Tibial nerve (tissue), 4 donors: ENCODE measurements around the gene WDR47. TPM values are rescaled to one million over a fixed set of nuclear protein-coding genes. Genes with fewer than 3 reads are reported as not detected.
A peak's percentile ranks its signal among the peaks of the same experiment; 100 is the strongest.

Experiments
- DNase-seq, 2 donors: peaks; one replicate each; pipeline ENCODE4 v3.0.0-alpha.2; 2019; ENCODE audit warnings: low spot score in 2 of 2
- H3K27ac ChIP-seq, 4 donors: fragments of 200-600 bp; sonication (generic) in 3 of 4; one replicate each; pipeline ENCODE4 v1.5.1; 2017 to 2019; ENCODE audit warnings: mild to moderate bottlenecking in 1 of 4
- H3K27me3 ChIP-seq, 2 donors: fragments of 200-600 bp; sonication (generic) in 1 of 2; one replicate each; pipeline versions ENCODE4 v1.5.1 to v1.6.0; 2017 to 2019
- H3K36me3 ChIP-seq, 3 donors: fragments of 200-600 bp; sonication (generic); one replicate each; pipeline ENCODE4 v1.5.1; 2018 to 2019
- H3K4me1 ChIP-seq, 4 donors: fragments of 200-600 bp; sonication (generic) in 3 of 4; one replicate each; pipeline ENCODE4 v1.5.1; 2017 to 2019
- H3K4me3 ChIP-seq, 4 donors: fragments of 200-600 bp; sonication (generic) in 3 of 4; one replicate each; pipeline ENCODE4 v1.5.1; 2017 to 2019; ENCODE audit warnings: mild to moderate bottlenecking in 1 of 4, moderate library complexity in 1 of 4
- H3K9me3 ChIP-seq, 4 donors: fragments of 200-600 bp; sonication (generic) in 3 of 4; one replicate each; pipeline ENCODE4 v1.5.1; 2017 to 2019
- EP300 ChIP-seq, 2 donors: sonication (generic); formaldehyde crosslinking; IDR thresholded peaks; one replicate each; pipeline ENCODE4 v1.6.1; 2017; ENCODE audit warnings: antibody characterized with exemption in 2 of 2, mild to moderate bottlenecking in 1 of 2
- POLR2A ChIP-seq, 2 donors: fragments of 450-650 bp; IDR thresholded peaks; one replicate each; pipeline ENCODE4 v1.6.1; 2017; ENCODE audit warnings: antibody characterized with exemption in 2 of 2, mild to moderate bottlenecking in 2 of 2, moderate library complexity in 2 of 2
- WGBS, 2 donors: methylation state at CpG; one replicate each; pipeline ENCODE4 v1.1.5; 2018; 5-methylcytosine and 5-hydroxymethylcytosine counted together
- total RNA-seq, 4 donors: library from RNA; depleted of rRNA; stranded (reverse); fragments of >200 nt; gene quantifications; one replicate each; pipeline ENCODE4 v1.1.0, GENCODE V29; 2016
- TF ChIP-seq, protein P1 (sequence below), 5 experiments: fragments of 200-600 bp in 3 of 5; fragments of 450-650 bp in 2 of 5; sonication (generic) in 3 of 5; IDR thresholded peaks; one replicate each; pipeline ENCODE4 v1.5.1; 2016 to 2019; ENCODE audit warnings: antibody characterized with exemption in 5 of 5, mild to moderate bottlenecking in 3 of 5, moderate library complexity in 2 of 5

Gene WDR47
- total RNA-seq, 4 donors from 2014 or later, result 14.1 to 47.4 (median 17.3) TPM

DNA sequence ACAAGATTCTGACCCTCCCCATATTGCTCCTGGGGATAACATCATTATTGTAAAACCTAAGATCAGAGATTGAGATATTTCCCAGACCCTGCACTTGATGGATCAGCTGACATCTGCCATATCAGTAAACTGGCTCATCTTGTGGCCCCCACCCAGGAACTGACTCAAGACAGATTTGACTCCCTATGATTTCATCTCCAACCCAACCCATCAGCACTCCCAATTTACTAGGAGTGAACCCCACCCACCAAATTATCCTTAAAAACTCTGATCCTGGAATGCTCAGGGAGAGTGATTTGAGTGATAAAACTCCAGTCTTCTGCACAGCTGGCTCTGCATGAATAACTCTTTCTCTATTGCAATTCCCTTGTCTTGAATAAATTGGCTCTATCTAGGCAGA, 72.6 kb downstream of the WDR47 start:
- Histone ChIP-seq H3K4me1 (peaks cover 0 to under 1% (median 0%) of the 10 kb centered on the region in 4 donors), H3K27ac (no peak overlapping the region), H3K36me3 (peaks cover 0 to 57% (median 3%) of the 10 kb centered on the region in 3 donors), H3K9me3 (no peaks in the 10 kb centered on the region), H3K4me3 (no peak overlapping the region), H3K27me3 (no peaks in the 10 kb centered on the region)
- no peak for DNase-seq
- TF ChIP-seq POLR2A (IDR thresholded peaks at IDR 0.05), result no peak
- no peak for TF ChIP-seq EP300 (IDR thresholded peaks at IDR 0.05)
- TF ChIP-seq, protein P1, sequence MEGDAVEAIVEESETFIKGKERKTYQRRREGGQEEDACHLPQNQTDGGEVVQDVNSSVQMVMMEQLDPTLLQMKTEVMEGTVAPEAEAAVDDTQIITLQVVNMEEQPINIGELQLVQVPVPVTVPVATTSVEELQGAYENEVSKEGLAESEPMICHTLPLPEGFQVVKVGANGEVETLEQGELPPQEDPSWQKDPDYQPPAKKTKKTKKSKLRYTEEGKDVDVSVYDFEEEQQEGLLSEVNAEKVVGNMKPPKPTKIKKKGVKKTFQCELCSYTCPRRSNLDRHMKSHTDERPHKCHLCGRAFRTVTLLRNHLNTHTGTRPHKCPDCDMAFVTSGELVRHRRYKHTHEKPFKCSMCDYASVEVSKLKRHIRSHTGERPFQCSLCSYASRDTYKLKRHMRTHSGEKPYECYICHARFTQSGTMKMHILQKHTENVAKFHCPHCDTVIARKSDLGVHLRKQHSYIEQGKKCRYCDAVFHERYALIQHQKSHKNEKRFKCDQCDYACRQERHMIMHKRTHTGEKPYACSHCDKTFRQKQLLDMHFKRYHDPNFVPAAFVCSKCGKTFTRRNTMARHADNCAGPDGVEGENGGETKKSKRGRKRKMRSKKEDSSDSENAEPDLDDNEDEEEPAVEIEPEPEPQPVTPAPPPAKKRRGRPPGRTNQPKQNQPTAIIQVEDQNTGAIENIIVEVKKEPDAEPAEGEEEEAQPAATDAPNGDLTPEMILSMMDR (IDR thresholded peaks at IDR 0.05), result no peak

DNA sequence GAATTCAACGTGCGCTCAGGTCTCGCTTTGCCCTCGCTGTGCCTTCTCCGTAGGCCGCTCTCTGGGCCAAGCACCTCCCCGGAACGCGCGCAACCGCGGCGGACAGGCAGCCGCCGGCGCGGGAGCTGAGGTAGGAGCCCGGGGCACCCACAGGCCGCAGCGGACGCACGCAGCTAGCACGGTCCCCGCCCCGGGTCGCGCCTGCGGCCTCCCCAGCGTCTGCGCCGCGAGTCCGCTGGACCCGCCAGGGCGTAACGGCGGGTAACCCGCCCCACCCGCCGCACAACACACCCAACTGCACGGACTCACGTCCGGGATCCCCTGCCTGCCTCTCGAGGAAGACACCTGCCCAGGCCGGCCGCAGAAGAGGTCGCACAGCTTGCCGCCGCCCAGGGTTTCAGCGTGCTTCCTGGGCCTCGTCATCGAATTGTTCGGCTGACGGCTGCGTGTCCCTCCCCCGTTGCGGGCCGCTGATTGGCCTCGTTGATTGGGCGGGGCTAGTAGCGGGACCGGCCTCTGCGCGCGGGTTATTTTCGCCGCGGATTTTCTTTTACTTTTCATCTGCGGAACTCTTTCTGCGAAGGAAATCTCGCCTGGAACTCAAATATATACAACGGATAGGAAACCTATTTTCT, 78.7 kb downstream of the WDR47 start, which contains the start of gene CLCC1:
Gene CLCC1 (minus strand): TSS at position 433 of the 635 bp plus-strand sequence. CDS start 13,047 bp downstream, outside the sequence.
- H3K4me1 ChIP-seq, result peaks cover 0 to 42% (median 15%) of the 10 kb centered on the region in 4 donors
- H3K4me3 ChIP-seq, result peak within 1 kb of the TSS; percentile 69 to 94 (median 80)
- H3K36me3 ChIP-seq, result peaks cover 0 to 16% (median 0%) of the 10 kb centered on the region in 3 donors
- DNase-seq, result peak; percentile 89 to 91
- peak within 1 kb of the TSS; percentile 91 to 97 (median 95) for H3K27ac ChIP-seq
- no peaks in the 10 kb centered on the region for H3K9me3 ChIP-seq
- H3K27me3 ChIP-seq, result no peaks in the 10 kb centered on the region
- 0% methylated on average over 38 to 60 of the region's 72 CpGs for WGBS, 2 donors
- TF ChIP-seq, protein P1 (IDR thresholded peaks at IDR 0.05), result peak in 1 of 5 experiments; percentile 41
- TF ChIP-seq EP300 (IDR thresholded peaks at IDR 0.05) (peak in 1 of 2 donors; percentile 97), POLR2A (IDR thresholded peaks at IDR 0.05) (peak; percentile 91 to 94)

GRCh38 chr1:108962681-108963051, 79.2 kb downstream of the WDR47 start:
- H3K4me3 ChIP-seq, result peak overlapping the region; percentile 69 to 94 (median 80)

DNA sequence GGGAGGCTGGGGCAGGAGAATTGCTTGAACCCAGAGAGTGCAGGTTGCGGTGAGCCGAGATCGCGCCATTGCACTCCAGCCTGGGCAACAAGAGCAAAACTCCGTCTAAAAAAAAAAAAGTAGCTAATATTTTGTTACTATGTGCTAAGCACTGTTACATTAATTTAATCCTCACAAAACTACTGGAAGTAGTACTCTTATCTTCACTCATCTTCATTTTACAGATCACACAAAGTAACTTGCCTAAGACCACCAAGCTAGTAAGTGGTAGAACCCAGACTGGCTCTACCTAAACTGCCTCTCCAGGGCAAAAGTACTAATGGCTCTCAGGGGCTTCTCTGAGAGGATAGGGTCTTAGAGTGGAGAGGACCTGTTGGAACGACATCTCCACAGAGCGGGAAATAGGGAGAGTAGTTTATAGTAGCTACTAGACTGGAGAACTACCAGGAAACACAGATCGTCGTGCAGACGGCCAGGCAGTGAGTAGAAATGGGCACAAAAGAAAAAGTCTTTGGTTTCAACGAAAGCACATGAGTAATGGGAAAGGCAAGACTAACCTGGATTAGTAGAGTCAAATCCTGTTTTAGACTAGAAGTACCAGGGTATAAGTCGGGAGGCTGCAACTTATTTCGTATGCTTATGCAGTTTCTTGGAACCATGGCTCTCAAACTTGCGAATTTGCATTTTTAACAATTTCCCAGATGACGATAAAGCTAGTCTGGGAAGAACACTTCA, 80.0 kb downstream of the WDR47 start:
- 87 to 91% methylated on average over 15 of the region's 15 CpGs for WGBS, 2 donors

More at GRCh38 chr1:108962681-108963051, 79.2 kb downstream of the WDR47 start:
- WGBS, 2 donors, result 16 to 21% methylated on average over 12 of the region's 12 CpGs
- peaks cover 0 to 42% (median 15%) of the 10 kb centered on the region in 4 donors for H3K4me1 ChIP-seq
- H3K27me3 ChIP-seq, result no peaks in the 10 kb centered on the region
- no peaks in the 10 kb centered on the region for H3K9me3 ChIP-seq
- H3K36me3 ChIP-seq, result peaks cover 0 to 16% (median 0%) of the 10 kb centered on the region in 3 donors
- TF ChIP-seq, protein P1 (IDR thresholded peaks at IDR 0.05), result no peak
- TF ChIP-seq EP300 (IDR thresholded peaks at IDR 0.05) (no peak), POLR2A (IDR thresholded peaks at IDR 0.05) (no peak)
- H3K27ac ChIP-seq, result peak overlapping the region; percentile 91 to 97 (median 95)
- peak in 1 of 2 donors; percentile 9 for DNase-seq

More for the DNA sequence above, 80.0 kb downstream of the WDR47 start:
- Histone ChIP-seq H3K36me3 (peaks cover 0 to 20% (median 0%) of the 10 kb centered on the region in 3 donors), H3K27ac (peak overlapping the region in 3 of 4 donors; percentile 91 to 97 (median 94)), H3K4me1 (peaks cover 0 to 46% (median 18%) of the 10 kb centered on the region in 4 donors), H3K9me3 (no peaks in the 10 kb centered on the region), H3K4me3 (peak overlapping the region; percentile 69 to 94 (median 80)), H3K27me3 (no peaks in the 10 kb centered on the region)
- no peak for DNase-seq
- TF ChIP-seq EP300 (IDR thresholded peaks at IDR 0.05) (no peak), POLR2A (IDR thresholded peaks at IDR 0.05) (no peak)
- TF ChIP-seq, protein P1 (IDR thresholded peaks at IDR 0.05), result no peak
